GM19397 (cell line): ENCODE data around the gene CAV1.

Experiments
- ATAC-seq: cut with Tn5 transposase; IDR thresholded peaks from one replicate; pipeline ENCODE4 v1.9.1; 2021; ENCODE audit warnings: mild to moderate bottlenecking, moderate library complexity; ENCODE audit not compliant: unreplicated experiment

Gene CAV1

GRCh38 chr7:116529250-116529649 lies 4.4 kb downstream of the CAV1 start:
- no peak for ATAC-seq

- ATAC-seq = no peak
Observed at GRCh38 chr7:116530107-116530820, 5.4 kb downstream of the CAV1 start.

- no peak for ATAC-seq
Observed at GRCh38 chr7:116532102-116532688, 7.4 kb downstream of the CAV1 start.

GRCh38 chr7:116534790-116535189 lies 10.0 kb downstream of the CAV1 start:
- no peak for ATAC-seq

- no peak for ATAC-seq
Observed at GRCh38 chr7:116535416-116535815, 10.6 kb downstream of the CAV1 start.

- no peak for ATAC-seq
Observed at GRCh38 chr7:116538138-116538537, 13.3 kb downstream of the CAV1 start.

- no peak for ATAC-seq
Observed at GRCh38 chr7:116539879-116540278, 15.0 kb downstream of the CAV1 start.

- no peak for ATAC-seq
Observed at GRCh38 chr7:116540743-116541142, 15.9 kb downstream of the CAV1 start.

- no peak for ATAC-seq
Observed at GRCh38 chr7:116541951-116542350, 17.1 kb downstream of the CAV1 start.

GRCh38 chr7:116542618-116543017 lies 17.8 kb downstream of the CAV1 start:
- ATAC-seq = no peak

GRCh38 chr7:116543664-116544063 lies 18.8 kb downstream of the CAV1 start:
- no peak for ATAC-seq

GRCh38 chr7:116544487-116544886 lies 19.7 kb downstream of the CAV1 start:
- no peak for ATAC-seq

- no peak for ATAC-seq
Observed at GRCh38 chr7:116545411-116545993, 20.7 kb downstream of the CAV1 start.

- no peak for ATAC-seq
Observed at GRCh38 chr7:116546054-116546453, 21.2 kb downstream of the CAV1 start.

GRCh38 chr7:116546916-116547315 lies 22.1 kb downstream of the CAV1 start:
- ATAC-seq = no peak

GRCh38 chr7:116547347-116547746 lies 22.5 kb downstream of the CAV1 start:
- no peak for ATAC-seq

- ATAC-seq = peak; percentile 80
Observed at GRCh38 chr7:116548506-116548905, 23.7 kb downstream of the CAV1 start.

- ATAC-seq = no peak
Observed at GRCh38 chr7:116549370-116549769, 24.5 kb downstream of the CAV1 start.

- ATAC-seq = no peak
Observed at GRCh38 chr7:116551692-116552091, 26.9 kb downstream of the CAV1 start.

- no peak for ATAC-seq
Observed at GRCh38 chr7:116552602-116553001, 27.8 kb downstream of the CAV1 start.

- ATAC-seq = no peak
Observed at GRCh38 chr7:116553168-116553964, 28.5 kb downstream of the CAV1 start.

GRCh38 chr7:116554436-116554835 lies 29.6 kb downstream of the CAV1 start:
- ATAC-seq = no peak
